ENCODE results near the gene PCDHA1. TPM values are rescaled to one million over a fixed set of nuclear protein-coding genes. Genes with fewer than 3 reads are reported as not detected.

Gene PCDHA1
- total and polyA plus RNA-seq, 2 experiments from 2014 or later = 0.81 to 1.6 TPM

DNA sequence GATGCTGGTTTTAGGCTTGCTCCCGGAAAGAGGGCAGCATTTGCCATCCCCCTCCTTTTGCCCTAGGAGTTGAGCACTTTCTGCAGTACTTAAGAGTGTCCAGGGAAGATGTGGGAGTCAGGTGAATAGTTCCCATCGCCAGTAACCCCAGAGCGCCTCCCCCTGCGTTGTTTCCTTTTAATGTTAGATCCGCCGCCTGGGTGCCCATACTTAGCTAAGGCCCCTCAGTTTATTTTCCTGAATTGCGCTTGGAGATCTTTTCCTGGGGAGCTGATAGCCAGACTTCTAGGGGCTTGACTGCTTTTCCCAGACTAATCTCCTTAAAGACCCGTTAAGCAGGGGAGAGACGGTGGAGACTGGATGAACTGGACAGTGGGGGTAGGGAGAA is 180.0 kb downstream of the PCDHA1 start:
- Histone ChIP-seq H4K20me1 (replicated peaks; ENCODE audit: insufficient read depth) (0 out of 2 replicates have a peak, but pooled peaks cover 3% of the 10 kb centered on the region), H3K4me2 (peak overlapping the region; percentile 99), H3K9me2 (ENCODE audit: insufficient read depth) (no peaks in the 10 kb centered on the region), H3K36me3 (ENCODE audit: insufficient read depth) (no peaks in the 10 kb centered on the region), H3K27ac (ENCODE audit: low read depth) (peak overlapping the region; percentile 53; the same call in 1 of the 2 replicates), H3K27me3 (ENCODE audit: insufficient read depth) (peaks cover 43% of the 10 kb centered on the region), H3K79me2 (replicated peaks; ENCODE audit: insufficient read depth) (0 out of 2 replicates have a peak, but pooled peaks cover 5% of the 10 kb centered on the region), H2AFZ (peak overlapping the region; percentile 86), H3K4me1 (ENCODE audit: insufficient read depth) (peaks cover 14% of the 10 kb centered on the region), H3K4me3 (peak overlapping the region; percentile 93), H3F3A (replicated peaks; ENCODE audit: low read depth) (no peaks in the 10 kb centered on the region)
- no peaks in the 10 kb centered on the region for H3K9me3 Mint-ChIP-seq
- H3K27ac Mint-ChIP-seq = peak overlapping the region; percentile 38; the same call in 1 of the 2 replicates
- peaks cover 26% of the 10 kb centered on the region for H3K27me3 Mint-ChIP-seq (ENCODE audit: insufficient read depth, low read depth, poor library complexity)
- H3K4me1 Mint-ChIP-seq = peaks cover 38% of the 10 kb centered on the region
- peak overlapping the region; percentile 90 for H3K4me3 Mint-ChIP-seq
- TF ChIP-seq ZNF331 (CRISPR knock-in tag; IDR thresholded peaks at IDR 0.05; ENCODE audit: low read depth) = no peak
- TF ChIP-seq, protein P1, sequence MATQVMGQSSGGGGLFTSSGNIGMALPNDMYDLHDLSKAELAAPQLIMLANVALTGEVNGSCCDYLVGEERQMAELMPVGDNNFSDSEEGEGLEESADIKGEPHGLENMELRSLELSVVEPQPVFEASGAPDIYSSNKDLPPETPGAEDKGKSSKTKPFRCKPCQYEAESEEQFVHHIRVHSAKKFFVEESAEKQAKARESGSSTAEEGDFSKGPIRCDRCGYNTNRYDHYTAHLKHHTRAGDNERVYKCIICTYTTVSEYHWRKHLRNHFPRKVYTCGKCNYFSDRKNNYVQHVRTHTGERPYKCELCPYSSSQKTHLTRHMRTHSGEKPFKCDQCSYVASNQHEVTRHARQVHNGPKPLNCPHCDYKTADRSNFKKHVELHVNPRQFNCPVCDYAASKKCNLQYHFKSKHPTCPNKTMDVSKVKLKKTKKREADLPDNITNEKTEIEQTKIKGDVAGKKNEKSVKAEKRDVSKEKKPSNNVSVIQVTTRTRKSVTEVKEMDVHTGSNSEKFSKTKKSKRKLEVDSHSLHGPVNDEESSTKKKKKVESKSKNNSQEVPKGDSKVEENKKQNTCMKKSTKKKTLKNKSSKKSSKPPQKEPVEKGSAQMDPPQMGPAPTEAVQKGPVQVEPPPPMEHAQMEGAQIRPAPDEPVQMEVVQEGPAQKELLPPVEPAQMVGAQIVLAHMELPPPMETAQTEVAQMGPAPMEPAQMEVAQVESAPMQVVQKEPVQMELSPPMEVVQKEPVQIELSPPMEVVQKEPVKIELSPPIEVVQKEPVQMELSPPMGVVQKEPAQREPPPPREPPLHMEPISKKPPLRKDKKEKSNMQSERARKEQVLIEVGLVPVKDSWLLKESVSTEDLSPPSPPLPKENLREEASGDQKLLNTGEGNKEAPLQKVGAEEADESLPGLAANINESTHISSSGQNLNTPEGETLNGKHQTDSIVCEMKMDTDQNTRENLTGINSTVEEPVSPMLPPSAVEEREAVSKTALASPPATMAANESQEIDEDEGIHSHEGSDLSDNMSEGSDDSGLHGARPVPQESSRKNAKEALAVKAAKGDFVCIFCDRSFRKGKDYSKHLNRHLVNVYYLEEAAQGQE (IDR thresholded peaks at IDR 0.05; ENCODE audit: unreplicated experiment) = no peak
- TF ChIP-seq, protein P2, sequence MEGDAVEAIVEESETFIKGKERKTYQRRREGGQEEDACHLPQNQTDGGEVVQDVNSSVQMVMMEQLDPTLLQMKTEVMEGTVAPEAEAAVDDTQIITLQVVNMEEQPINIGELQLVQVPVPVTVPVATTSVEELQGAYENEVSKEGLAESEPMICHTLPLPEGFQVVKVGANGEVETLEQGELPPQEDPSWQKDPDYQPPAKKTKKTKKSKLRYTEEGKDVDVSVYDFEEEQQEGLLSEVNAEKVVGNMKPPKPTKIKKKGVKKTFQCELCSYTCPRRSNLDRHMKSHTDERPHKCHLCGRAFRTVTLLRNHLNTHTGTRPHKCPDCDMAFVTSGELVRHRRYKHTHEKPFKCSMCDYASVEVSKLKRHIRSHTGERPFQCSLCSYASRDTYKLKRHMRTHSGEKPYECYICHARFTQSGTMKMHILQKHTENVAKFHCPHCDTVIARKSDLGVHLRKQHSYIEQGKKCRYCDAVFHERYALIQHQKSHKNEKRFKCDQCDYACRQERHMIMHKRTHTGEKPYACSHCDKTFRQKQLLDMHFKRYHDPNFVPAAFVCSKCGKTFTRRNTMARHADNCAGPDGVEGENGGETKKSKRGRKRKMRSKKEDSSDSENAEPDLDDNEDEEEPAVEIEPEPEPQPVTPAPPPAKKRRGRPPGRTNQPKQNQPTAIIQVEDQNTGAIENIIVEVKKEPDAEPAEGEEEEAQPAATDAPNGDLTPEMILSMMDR (conservative IDR thresholded peaks at IDR 0.05; ENCODE audit: low read depth in 2 of 2) = no peak
- TF ChIP-seq EZH2phosphoT487 (IDR thresholded peaks at IDR 0.05; ENCODE audit: unreplicated experiment) = no peak
- no peak for TF ChIP-seq ZNF114 (CRISPR knock-in tag; IDR thresholded peaks at IDR 0.05)
- TF ChIP-seq NANOG (IDR thresholded peaks at IDR 0.05; ENCODE audit: borderline replicate concordance) = no peak
- TF ChIP-seq POLR2AphosphoS5 (IDR thresholded peaks at IDR 0.05; ENCODE audit: low read depth) = no peak
- no peak for TF ChIP-seq STAT1 (IDR thresholded peaks at IDR 0.05; ENCODE audit: unreplicated experiment)
- TF ChIP-seq EZH2 (IDR thresholded peaks at IDR 0.05; ENCODE audit: low read depth, unreplicated experiment) = no peak
- TF ChIP-seq JUNB (IDR thresholded peaks at IDR 0.05; ENCODE audit: unreplicated experiment) = no peak
- TF ChIP-seq, protein P3, sequence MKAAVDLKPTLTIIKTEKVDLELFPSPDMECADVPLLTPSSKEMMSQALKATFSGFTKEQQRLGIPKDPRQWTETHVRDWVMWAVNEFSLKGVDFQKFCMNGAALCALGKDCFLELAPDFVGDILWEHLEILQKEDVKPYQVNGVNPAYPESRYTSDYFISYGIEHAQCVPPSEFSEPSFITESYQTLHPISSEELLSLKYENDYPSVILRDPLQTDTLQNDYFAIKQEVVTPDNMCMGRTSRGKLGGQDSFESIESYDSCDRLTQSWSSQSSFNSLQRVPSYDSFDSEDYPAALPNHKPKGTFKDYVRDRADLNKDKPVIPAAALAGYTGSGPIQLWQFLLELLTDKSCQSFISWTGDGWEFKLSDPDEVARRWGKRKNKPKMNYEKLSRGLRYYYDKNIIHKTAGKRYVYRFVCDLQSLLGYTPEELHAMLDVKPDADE (IDR thresholded peaks at IDR 0.05) = no peak
- TF ChIP-seq, protein P4, sequence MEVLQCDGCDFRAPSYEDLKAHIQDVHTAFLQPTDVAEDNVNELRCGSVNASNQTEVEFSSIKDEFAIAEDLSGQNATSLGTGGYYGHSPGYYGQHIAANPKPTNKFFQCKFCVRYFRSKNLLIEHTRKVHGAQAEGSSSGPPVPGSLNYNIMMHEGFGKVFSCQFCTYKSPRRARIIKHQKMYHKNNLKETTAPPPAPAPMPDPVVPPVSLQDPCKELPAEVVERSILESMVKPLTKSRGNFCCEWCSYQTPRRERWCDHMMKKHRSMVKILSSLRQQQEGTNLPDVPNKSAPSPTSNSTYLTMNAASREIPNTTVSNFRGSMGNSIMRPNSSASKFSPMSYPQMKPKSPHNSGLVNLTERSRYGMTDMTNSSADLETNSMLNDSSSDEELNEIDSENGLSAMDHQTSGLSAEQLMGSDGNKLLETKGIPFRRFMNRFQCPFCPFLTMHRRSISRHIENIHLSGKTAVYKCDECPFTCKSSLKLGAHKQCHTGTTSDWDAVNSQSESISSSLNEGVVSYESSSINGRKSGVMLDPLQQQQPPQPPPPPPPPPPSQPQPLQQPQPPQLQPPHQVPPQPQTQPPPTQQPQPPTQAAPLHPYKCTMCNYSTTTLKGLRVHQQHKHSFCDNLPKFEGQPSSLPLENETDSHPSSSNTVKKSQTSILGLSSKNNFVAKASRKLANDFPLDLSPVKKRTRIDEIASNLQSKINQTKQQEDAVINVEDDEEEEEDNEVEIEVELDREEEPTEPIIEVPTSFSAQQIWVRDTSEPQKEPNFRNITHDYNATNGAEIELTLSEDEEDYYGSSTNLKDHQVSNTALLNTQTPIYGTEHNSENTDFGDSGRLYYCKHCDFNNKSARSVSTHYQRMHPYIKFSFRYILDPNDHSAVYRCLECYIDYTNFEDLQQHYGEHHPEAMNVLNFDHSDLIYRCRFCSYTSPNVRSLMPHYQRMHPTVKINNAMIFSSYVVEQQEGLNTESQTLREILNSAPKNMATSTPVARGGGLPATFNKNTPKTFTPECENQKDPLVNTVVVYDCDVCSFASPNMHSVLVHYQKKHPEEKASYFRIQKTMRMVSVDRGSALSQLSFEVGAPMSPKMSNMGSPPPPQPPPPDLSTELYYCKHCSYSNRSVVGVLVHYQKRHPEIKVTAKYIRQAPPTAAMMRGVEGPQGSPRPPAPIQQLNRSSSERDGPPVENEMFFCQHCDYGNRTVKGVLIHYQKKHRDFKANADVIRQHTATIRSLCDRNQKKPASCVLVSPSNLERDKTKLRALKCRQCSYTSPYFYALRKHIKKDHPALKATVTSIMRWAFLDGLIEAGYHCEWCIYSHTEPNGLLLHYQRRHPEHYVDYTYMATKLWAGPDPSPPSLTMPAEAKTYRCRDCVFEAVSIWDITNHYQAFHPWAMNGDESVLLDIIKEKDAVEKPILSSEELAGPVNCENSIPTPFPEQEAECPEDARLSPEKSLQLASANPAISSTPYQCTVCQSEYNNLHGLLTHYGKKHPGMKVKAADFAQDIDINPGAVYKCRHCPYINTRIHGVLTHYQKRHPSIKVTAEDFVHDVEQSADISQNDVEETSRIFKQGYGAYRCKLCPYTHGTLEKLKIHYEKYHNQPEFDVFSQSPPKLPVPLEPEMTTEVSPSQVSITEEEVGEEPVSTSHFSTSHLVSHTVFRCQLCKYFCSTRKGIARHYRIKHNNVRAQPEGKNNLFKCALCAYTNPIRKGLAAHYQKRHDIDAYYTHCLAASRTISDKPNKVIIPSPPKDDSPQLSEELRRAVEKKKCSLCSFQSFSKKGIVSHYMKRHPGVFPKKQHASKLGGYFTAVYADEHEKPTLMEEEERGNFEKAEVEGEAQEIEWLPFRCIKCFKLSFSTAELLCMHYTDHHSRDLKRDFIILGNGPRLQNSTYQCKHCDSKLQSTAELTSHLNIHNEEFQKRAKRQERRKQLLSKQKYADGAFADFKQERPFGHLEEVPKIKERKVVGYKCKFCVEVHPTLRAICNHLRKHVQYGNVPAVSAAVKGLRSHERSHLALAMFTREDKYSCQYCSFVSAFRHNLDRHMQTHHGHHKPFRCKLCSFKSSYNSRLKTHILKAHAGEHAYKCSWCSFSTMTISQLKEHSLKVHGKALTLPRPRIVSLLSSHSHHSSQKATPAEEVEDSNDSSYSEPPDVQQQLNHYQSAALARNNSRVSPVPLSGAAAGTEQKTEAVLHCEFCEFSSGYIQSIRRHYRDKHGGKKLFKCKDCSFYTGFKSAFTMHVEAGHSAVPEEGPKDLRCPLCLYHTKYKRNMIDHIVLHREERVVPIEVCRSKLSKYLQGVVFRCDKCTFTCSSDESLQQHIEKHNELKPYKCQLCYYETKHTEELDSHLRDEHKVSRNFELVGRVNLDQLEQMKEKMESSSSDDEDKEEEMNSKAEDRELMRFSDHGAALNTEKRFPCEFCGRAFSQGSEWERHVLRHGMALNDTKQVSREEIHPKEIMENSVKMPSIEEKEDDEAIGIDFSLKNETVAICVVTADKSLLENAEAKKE (CRISPR knock-in tag; IDR thresholded peaks at IDR 0.05) = no peak
- no peak for TF ChIP-seq CREB1 (CRISPR knock-in tag; IDR thresholded peaks at IDR 0.05; ENCODE audit: low read depth)
- H3K36me3 Mint-ChIP-seq (ENCODE audit: low read depth) = peaks cover 4% of the 10 kb centered on the region; the same call in 2 of the 3 replicates
- DNase-seq (ENCODE audit: low spot score) = peak; percentile 61
- ATAC-seq = peak; percentile 7
